HG03103 (cell line): ENCODE results near the gene ATP6V1A.
A peak's percentile ranks its signal among the peaks of the same experiment; 100 is the strongest.
"Not testable (repeated sequence)": the region's sequence is repeated elsewhere in the genome, so short reads cannot be mapped to it uniquely, and the experiment has no call there.

Experiments
- ATAC-seq: cut with Tn5 transposase; IDR thresholded peaks from one replicate; pipeline ENCODE4 v1.9.1; 2021; ENCODE audit warnings: low read depth; ENCODE audit not compliant: unreplicated experiment

ATP6V1A gene

GRCh38 chr3:113812854-113813253 lies 66.0 kb downstream of the ATP6V1A start:
- no peak for ATAC-seq

DNA sequence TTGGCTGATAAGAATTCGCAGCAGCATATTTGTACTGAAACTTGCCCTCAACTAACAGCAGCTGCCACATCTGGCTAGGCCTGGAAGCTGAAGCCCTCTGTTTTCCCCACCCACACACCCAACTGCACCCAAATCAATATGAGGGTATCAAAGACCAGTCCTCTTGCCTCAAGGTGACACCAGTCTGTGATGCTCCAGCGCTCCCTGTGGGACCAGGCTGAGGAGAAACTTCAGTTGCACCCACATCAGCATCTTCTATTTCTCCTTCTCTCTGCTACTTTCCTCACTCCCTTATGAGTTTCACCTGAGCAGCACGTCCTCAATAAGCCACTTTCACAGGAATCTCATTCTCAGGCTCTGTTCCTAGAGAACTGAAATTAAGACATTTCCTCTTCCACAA lies 73.0 kb downstream of the ATP6V1A start:
- ATAC-seq: no peak

- ATAC-seq: peak; percentile 66
Observed at GRCh38 chr3:113825090-113825489, 78.3 kb downstream of the ATP6V1A start.

- ATAC-seq: no peak
Observed at GRCh38 chr3:113828600-113828999, 81.8 kb downstream of the ATP6V1A start.

- ATAC-seq: no peak
Observed at GRCh38 chr3:113829576-113830354, 82.9 kb downstream of the ATP6V1A start.

DNA sequence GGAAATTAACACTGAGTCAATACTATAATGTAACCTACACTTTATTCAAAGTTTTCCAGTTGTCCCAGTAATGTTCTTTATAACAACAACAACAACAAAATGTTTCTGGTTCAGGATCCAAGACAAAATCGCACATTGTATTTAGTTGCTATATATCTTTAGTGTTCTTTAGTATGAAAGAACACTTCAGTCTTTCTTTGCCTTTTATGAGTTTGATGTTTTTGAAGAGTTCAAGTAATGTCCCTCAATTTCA lies 84.2 kb downstream of the ATP6V1A start:
- ATAC-seq: no peak

GRCh38 chr3:113832477-113833164 lies 85.8 kb downstream of the ATP6V1A start:
- no peak for ATAC-seq

GRCh38 chr3:113834983-113835382 lies 88.1 kb downstream of the ATP6V1A start:
- ATAC-seq: no peak

DNA sequence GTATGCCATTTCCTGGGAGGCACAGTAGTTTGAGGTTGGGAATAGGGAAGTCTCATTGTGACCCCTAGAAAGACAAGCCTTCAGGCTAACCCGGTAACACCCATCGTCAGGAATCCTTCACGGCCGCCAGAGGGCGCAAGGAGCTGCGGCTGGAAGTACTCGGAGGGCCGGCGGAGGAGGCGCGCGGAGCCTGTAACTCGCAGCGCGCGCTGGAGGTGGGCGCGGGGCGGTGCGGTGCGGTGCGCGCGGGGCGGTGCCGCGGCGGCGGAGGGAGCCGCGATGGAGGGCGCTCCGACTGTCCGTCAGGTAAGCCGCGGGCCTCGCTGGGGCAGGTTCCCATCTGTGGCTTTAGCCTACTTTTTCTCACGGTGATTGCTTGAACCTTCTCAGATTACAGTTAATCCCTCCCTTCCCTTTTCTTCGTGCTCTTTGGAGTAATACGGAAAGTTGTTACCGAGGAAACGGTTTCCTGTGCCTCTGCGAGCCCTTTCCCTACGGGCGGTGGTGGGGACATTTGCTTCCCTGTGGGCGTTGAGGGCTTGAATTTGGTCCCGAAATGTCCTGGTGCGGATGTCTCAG lies 91.9 kb downstream of the ATP6V1A start, which contains the start of gene GRAMD1C:
GRAMD1C (plus strand) TSS at position 158 of the 579 bp plus-strand sequence; CDS start at position 280, 122 bp downstream.
- peak; percentile 91 for ATAC-seq

DNA sequence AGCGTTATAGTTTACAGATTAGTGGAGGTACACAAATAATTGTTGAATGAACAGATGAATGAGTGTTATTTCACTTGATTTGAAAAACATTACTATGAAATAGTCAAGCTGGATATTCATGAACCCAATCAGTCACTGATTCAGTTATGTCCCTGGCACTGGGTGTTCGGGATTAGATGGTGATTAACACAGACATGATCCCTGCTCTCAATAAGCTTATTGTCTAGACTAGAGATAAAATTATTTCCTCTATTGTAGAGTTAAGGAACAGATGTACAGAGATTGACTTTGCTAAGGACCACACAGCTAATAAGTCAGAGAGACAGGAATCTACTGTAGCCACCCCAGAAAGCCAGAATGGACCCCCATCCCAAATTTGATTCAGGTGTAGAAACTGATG lies 92.7 kb downstream of the ATP6V1A start:
- no peak for ATAC-seq

DNA sequence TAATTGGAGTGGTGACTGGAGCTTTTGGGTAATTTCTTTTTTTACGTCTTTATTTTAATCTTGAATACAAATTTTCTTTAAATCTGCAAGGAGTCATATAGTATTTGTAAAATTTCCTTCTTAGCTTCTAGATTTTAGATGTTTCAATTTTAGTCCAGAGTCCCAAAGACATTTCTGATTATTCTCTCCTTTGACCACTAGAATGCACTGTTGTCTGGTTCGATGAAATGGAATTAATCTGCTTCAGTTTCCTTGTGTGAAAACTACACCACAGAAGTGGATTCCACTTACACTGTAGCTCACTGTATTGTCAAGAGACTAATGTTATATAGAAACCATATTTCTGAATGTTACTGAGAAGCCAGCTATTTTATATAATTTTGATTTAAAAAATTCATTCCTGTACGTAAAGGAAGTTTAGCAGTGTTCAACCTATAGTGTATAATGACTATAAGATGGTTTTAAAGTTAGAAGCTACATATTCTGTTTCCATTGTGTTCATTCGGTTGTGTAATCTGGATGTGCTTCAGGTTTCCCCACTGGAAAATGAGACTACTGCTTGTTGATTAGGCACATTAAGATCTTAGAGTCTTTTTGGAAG lies 97.9 kb downstream of the ATP6V1A start:
- ATAC-seq: no peak

DNA sequence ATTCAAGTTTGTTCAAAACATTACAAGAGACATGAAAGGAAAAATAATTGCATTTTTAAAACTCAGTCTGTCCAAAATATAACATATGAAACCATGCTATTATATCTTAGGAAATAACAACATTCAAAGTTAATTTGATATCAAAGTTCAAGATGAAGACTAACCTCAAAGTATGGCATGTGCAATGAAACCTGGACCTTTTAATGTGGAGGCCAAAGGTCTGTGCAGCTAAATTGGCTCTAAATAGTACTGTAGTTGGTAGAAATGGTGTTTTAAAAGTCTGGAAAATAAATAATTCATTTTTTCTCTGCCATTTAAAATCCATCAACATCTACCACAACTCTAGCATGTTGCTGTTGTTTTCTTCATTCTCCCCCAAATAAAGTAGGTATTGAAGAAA lies 100.4 kb downstream of the ATP6V1A start:
- no peak for ATAC-seq

DNA sequence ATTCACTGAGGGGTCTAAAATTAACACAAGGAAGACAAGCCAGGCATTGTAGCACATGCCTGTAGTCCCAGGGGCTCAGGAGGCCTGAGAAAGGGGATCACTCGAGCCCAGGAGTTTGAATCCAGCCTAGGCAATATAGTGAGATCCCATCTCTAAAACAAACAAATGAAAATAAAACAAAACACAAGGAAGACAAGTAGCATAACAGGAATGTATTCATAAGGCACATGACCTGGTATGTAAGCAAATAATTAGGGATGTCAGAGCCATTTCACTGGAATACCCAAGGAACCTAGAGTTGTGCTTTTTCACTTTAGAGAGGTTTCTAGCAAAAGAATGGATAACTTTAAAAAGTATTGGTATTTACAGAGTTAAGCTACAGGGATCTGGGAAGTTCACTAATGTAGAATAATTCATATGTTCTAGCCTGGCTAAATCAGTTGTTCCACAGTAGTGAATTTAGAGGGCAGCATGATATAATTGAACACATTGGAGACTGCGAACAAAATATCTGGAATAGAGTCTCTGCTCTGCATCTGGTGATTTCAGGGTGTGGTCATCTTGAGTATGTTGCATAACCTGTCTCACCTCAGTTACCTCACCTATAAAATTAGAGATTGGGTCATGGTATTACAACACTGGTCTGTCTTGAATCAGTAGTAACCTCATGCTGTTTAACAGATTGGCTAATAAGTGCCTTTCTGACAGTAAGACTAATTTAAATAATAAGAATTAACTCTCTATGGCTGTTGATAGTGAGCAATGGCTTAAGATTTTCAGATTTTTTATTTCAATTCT lies 101.0 kb downstream of the ATP6V1A start:
- ATAC-seq: no peak

DNA sequence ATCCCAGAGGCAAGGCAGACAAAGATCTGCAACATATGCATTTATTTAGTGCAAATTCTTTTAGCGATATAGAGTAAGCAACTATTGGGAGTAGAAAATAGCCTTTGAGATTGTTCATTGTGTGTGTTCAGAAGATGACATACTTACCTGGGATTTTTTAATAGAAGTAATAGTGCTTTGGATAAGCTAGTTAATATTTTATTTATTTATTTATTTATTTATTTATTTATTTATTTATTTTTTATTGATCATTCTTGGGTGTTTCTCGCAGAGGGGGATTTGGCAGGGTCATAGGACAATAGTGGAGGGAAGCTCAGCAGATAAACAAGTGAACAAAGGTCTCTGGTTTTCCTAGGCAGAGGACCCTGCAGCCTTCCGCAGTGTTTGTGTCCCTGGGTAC lies 102.2 kb downstream of the ATP6V1A start:
- ATAC-seq: not testable (repeated sequence)

- ATAC-seq: not testable (repeated sequence)
Observed at GRCh38 chr3:113849841-113850240, 103.0 kb downstream of the ATP6V1A start.

GRCh38 chr3:113850391-113850790 lies 103.6 kb downstream of the ATP6V1A start:
- not testable (repeated sequence) for ATAC-seq

DNA sequence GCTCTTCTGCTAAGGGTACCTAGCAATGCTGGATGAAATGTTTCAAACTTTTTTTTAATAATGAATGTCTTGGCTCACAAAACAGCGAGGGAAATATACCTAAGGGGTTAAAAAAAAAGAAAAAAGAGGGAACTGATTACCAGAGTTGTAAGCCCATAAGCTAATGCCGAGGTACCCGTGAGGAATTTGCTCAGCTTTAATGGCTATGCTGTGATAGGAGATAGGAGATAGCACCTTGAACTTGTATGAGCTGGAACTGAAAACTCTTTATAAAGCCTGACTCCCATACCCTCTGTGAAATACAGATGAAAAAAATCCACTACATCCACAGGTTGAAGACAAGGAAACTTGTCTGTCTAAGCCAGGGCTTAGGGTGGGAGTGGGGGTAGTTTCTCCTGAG lies 105.7 kb downstream of the ATP6V1A start:
- ATAC-seq: no peak
